Islet precursor cell (in vitro differentiated cells): ENCODE data around the gene ADORA2A.
"Not testable (repeated sequence)": the region's sequence is repeated elsewhere in the genome, so short reads cannot be mapped to it uniquely, and the experiment has no call there.

Experiments used
- DNase-seq: peaks from one replicate; pipeline ENCODE4 v3.0.0-alpha.2; 2018

ADORA2A gene

GRCh38 chr22:24455751-24456426 lies 28.5 kb downstream of the ADORA2A start:
- no peak for DNase-seq

GRCh38 chr22:24457894-24458420 lies 30.6 kb downstream of the ADORA2A start:
- DNase-seq: no peak

GRCh38 chr22:24459911-24460310 lies 32.5 kb downstream of the ADORA2A start:
- DNase-seq: peak; percentile 7

DNA sequence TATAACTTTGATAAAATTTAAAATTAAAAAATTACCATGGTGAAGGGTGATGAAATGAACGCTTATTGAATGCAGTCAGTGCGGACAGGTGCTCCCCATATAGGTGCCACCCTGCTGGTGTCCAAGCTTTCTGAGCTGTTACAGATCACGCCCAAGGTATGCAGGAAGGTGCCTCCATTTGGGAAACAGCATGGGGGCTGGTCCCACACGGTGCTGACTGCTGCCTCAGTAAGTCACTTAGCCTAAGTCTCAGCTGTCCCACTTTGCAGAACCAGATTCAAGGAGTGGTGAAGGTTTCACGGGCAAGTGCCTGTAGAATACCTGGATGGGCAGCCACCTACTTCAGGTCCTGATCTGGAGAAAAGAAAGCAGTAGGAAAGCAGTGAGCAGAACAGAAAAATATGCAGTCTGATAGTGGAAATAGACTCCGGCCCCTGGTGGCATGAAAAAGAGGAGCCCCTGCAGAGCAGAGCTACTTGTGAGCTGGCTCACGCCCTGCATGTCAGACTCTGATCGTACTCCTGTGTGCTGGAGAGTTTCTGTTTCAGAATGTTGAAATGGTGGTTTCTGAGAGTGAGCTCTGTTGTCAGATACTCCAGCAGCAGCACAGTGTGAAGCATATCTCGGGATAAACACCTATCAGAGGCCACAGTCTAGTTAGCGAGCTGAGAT lies 33.2 kb downstream of the ADORA2A start:
- peak; percentile 37 for DNase-seq

DNA sequence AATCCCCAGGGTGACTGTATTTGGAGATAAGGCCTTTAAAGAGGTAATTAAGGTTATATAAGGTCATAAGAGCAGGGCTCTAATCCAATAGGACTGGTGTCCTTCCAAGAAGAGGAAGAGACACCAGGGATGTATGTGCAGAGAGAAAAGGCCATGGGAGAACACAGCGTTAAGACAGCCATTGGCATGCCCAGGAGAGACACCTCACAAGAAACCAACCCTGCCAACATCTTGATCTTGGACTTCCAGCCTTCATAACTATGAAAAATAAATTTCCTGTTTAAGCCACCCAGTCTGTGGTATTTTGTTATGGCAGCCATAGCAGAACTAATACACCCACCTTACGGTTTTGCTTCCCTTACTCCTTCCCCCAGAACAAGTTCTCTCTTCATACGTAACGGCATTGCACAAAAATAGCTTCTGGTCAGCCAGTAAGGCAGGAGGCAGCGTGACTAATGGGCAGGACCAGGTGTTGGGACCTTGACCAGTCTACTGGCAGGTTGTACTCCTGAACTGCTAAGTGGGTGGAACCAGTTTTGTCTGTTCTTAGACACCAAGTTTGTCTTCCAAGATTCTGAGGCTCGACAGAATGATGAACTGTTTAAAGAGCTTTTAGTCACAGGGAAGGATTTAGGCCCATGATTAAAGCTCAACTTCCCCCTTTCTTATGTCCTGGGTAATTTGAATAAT lies 35.8 kb downstream of the ADORA2A start:
- no peak for DNase-seq

DNA sequence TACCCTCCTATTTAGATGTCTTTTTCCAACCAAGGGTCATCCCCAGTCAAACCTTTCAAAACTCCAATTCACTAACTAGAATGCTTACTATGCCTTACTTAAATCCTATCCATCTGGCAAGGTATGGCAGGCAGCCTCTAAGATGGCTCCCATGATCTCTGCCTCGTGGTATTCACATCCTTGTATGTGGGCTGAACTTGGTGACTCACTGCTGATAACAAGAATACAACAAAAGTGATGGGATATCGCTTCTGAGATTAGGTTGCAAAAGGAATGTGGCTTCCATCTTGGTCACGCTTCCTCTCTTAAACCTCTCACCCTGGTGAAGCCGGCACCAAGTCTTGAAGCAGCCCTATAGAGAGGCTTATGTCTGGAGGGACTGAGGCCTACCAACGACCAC lies 38.2 kb downstream of the ADORA2A start:
- peak; percentile 70 for DNase-seq

DNA sequence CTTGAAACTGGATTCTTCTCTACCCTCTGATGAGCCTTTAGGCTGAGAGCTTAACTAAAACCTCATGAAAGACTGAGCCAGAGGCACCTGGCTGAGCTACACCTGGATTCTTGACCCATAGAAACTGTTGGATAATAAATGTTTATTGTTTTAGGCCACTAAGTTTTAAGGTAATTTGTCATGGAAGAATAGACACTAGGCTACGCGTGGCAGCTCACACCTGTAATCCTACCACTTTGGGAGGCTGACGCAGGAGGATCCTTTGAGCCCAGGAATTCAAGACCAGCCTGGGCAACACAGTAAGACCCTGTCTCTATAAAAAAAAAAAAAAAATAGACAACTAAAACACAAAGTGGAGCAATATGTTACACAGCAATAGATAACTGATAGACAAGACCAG lies 38.6 kb downstream of the ADORA2A start:
- no peak for DNase-seq

DNA sequence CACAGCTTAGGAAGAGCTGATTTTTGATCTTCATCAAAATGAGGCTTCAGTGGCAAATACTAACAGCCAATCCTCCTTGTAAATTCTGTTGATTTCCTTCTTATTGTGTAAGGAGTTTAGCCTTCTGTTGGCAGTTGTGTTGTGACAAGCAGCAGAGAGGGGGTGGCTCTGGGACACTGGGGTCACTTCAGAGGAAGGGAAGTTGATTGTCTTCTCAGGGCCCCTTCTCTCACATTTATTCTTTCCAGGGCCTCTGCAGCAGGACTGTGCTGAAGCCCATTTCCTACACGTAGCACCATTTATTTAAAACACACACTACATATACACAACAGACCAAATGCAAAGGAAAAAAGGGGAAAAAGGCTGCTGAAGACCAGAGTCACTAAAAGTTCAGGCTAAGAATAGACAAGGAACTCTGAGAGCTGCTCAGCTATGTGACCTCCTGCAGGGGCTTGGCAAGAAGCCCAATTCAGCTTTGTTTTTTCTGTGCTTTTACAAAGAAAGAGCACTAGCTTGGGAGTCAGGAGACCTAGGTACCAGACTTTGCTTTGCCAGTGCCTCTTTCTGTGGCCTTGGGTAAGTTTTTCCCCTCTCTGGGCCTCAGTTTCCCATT lies 39.4 kb downstream of the ADORA2A start:
- DNase-seq: peak; percentile 23

GRCh38 chr22:24467340-24467739 lies 39.9 kb downstream of the ADORA2A start:
- peak; percentile 24 for DNase-seq

DNA sequence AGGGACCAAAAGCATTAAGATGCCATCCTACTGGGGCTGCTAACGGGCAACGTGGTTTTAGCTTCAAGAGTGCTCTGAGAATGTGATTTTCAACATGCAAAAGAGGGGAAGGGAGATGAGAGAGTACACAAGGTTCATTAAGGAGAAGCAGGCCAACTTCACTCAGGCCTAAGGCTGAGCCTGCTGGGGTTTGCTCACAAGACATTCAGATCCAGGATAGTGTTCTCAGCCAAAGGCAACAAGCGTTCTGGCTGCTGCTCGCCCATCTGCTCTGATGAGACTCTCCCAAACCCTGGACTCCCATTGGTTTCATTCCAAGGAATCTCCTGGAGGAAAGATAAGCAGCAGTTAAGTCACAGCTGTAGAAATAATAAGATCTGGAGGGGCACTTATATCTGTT lies 44.2 kb downstream of the ADORA2A start:
- DNase-seq: peak; percentile 44

DNA sequence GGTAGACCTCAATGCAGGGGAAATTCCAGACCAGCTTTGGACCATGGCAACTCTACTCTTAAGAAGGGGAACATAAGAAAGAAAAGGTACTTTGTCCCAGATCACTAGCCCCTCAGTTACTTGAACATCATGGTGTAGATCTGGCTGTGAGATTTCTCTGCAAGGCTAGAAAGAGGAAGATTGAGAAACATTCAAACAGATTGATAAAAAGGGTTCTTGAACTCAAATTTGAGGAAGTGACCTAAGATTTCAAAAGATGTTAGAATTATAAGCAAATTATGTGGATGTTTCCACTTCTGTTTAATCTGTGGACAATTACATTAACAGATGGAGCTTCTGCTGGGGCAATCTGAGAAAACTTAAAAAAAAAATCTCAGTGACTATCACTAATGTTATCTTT lies 45.9 kb downstream of the ADORA2A start:
- no peak for DNase-seq

- DNase-seq: peak; percentile 88
These were observed 46.8 kb downstream of the ADORA2A start for GRCh38 chr22:24474221-24474620.

DNA sequence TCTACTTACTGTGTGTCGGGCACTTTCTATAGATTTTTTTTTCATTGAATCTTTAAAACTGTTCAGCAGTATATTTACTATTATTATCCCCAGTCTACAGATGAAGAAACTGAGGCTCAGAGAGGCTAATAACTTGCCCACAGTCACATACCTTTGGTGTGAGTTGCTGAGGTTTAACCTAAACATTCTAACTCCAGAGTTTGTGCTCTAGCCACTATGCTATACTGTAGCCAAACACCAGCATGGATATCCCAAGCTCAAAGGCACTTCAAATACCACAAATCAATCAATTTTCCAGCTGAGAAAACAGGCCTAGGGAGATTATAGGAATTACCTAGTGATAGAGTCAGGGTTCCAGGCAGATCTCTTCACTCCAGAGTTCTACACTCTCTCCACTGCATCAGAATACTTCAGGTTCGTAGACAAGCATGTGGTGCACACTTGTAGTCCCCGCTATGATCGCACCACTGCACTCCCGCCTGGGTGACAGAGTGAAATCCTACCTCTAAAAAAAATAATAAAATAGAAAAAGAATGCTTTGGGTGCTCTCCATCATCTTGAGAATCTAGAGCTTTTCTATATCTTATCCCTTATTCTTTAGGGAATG lies 47.4 kb downstream of the ADORA2A start:
- DNase-seq: no peak

DNA sequence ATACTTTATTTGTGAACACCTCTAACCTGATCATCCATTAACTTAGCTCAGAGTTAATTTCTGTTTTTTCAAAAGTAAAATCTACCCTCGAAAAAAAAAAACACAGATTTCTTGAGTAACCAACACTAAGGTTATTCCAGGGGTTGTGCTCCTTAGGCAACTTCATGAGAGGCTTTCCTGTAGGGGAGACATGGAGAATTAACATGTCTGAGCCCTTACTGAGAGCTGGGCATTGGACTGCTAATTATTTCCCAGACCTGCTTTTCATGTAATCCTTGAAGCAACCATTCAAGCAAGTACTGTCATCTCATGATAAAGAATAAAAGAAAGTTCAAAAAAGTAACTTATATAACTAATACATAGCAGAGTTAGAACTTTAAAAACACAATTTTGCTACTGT lies 54.2 kb downstream of the ADORA2A start:
- no peak for DNase-seq

GRCh38 chr22:24482575-24482974 lies 55.2 kb downstream of the ADORA2A start:
- no peak for DNase-seq

DNA sequence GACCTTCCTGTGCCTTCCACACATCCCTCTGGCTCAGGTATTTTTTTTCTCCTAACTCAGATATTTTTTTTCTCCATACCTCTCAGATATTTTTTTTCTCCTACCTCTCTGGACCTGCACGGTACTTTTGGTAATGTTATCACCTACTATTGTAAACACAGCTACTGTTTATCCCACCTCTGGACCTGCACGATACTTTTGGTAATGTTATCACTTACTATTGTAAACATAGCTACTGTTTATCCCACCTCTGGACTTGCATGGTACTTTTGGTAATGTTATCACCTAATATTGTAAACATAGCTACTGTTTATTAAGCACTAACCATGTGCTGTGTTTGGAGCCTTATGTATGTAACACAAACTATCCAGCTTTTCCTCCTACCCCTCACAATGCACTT lies 55.6 kb downstream of the ADORA2A start:
- no peak for DNase-seq

DNA sequence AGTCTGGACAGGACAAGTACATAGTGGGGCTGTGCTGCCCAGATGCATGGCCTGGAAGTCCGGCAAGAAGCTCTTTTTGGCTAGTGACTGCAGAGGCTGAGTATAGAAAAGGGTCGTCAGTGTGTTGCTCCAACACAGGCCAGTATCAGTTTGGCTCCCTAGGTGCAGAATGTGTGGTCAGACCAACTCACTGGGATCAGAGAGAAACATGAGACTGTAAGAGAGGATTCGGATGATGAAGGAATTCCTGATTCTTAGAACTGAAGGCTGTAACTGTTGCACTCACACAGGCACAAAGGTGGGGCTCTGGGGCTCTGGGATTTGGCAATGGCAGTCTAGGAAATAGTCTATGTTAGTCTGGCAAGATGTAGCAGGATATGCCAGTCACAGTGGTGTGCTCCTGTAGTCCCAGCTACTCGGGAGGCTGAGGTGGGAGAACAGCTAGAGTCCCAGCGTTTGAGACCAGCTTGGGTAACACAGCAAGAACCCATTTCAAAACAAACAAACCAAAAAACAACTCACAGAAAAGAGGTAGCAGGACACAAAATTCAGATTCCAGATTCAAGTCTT lies 56.7 kb downstream of the ADORA2A start:
- no peak for DNase-seq

DNA sequence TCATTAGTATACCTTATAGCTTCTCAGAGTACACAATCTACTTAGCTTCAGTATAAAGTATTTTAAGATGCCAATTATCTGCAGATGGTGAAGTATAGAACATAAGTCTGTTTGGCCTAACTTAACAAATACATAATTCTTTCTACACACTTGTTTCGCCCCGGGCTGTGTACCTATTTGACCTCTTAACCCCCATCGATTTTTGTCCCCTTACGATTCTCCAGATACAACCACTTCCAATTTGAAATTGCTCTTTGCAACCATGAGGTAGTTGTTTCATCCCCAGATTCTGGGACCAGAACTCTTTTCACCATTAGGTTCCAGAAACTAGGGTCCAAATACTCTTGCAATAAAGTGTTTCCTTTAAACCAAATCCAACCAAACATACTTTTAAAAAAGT lies 57.8 kb downstream of the ADORA2A start:
- DNase-seq: no peak

DNA sequence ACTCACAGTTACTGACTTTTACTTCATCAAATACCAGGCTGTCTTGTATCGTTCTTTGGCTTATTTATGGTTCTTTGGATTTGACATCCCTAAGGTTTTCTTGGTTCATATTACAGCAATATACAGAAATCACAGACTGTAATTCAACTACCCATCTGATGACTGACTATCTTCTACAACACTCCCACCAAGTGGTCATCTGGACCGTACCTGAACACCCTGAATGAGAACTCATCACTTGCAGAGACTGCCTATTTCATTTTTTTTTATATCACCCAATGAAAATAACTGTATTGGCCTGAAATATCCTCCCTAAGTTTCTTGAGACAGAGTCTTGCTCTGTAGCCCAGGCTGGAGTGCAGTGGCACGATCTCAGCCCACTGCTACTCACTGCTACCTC lies 58.2 kb downstream of the ADORA2A start:
- DNase-seq: no peak

GRCh38 chr22:24486501-24486921 lies 59.1 kb downstream of the ADORA2A start:
- DNase-seq: peak; percentile 20

GRCh38 chr22:24489011-24489410 lies 61.6 kb downstream of the ADORA2A start:
- DNase-seq: no peak

DNA sequence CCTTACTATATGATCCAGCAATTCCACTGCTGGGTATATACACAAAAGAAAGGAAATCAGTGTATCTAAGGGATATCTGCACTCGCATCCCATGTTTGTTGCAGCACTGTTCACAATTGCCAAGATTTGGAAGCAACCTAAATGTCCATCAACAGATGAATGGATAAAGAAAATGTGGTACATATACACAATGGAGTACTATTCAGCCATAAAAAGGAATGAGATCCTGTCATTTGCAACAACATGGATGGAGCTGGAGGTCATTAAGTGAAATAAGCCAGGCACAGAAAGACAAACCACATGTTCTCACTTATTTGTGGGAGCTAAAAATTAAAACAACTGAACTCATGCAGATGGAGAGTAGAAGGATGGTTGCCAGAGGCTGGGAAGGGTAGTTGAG lies 62.0 kb downstream of the ADORA2A start:
- DNase-seq: not testable (repeated sequence)
